HEK293 (cell line): Measurements from ENCODE around the gene DDX39A.

Experiments
- CTCF ChIP-seq: fragments of 450-650 bp; formaldehyde crosslinking; IDR thresholded peaks from 2 replicates; pipeline ENCODE4 v1.5.1; 2016; ENCODE audit warnings: missing biosample characterization, missing genetic modification characterization
- ZBTB21 ChIP-seq: fragments of 450-650 bp; formaldehyde crosslinking; IDR thresholded peaks from 2 replicates; pipeline ENCODE4 v1.5.1; 2017; ENCODE audit warnings: missing biosample characterization, missing genetic modification characterization
- ZBTB26 ChIP-seq: fragments of 450-650 bp; formaldehyde crosslinking; optimal IDR thresholded peaks from 2 replicates; pipeline ENCODE3; 2016; ENCODE audit warnings: missing biosample characterization, mild to moderate bottlenecking, missing genetic modification characterization
- ZNF175 ChIP-seq: fragments of 450-650 bp; formaldehyde crosslinking; IDR thresholded peaks from 2 replicates; pipeline ENCODE4 v1.5.1; 2016; ENCODE audit warnings: missing biosample characterization, missing genetic modification characterization
- ZNF23 ChIP-seq: fragments of 450-650 bp; formaldehyde crosslinking; IDR thresholded peaks from 2 replicates; pipeline ENCODE4 v1.5.1; 2016; ENCODE audit warnings: missing biosample characterization, missing genetic modification characterization, borderline replicate concordance
- TF ChIP-seq, protein P1 (sequence below): fragments of 450-650 bp; formaldehyde crosslinking; IDR thresholded peaks from 2 replicates; pipeline ENCODE4 v1.5.1; 2016; ENCODE audit warnings: missing biosample characterization, missing genetic modification characterization
- TF ChIP-seq, protein P2 (sequence below): fragments of 450-650 bp; formaldehyde crosslinking; IDR thresholded peaks from 2 replicates; pipeline ENCODE4 v1.5.1; 2016; ENCODE audit warnings: missing biosample characterization, missing genetic modification characterization, low read depth
- TF ChIP-seq, protein P3 (sequence below): sonication (generic); formaldehyde crosslinking; IDR thresholded peaks from 2 replicates; pipeline ENCODE4 v1.8.1; 2022; ENCODE audit warnings: mild to moderate bottlenecking, moderate library complexity, missing genetic modification reagents
- TF ChIP-seq, protein P4 (sequence below): fragments of 450-650 bp; formaldehyde crosslinking; IDR thresholded peaks from 2 replicates; pipeline ENCODE4 v1.5.1; 2017; ENCODE audit warnings: missing biosample characterization, missing genetic modification characterization

GRCh38 chr19:14377883-14378328 lies 41.2 kb downstream of the DDX39A start:
- TF ChIP-seq ZNF23 (tag by site-specific recombination) (no peak), CTCF (tag by site-specific recombination) (no peak), ZBTB21 (tag by site-specific recombination) (no peak), ZBTB26 (tag by site-specific recombination) (no peak), ZNF175 (tag by site-specific recombination) (no peak)
- TF ChIP-seq, protein P1, sequence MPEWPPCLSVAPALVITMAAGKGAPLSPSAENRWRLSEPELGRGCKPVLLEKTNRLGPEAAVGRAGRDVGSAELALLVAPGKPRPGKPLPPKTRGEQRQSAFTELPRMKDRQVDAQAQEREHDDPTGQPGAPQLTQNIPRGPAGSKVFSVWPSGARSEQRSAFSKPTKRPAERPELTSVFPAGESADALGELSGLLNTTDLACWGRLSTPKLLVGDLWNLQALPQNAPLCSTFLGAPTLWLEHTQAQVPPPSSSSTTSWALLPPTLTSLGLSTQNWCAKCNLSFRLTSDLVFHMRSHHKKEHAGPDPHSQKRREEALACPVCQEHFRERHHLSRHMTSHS (tag by site-specific recombination) = no peak
- TF ChIP-seq, protein P2, sequence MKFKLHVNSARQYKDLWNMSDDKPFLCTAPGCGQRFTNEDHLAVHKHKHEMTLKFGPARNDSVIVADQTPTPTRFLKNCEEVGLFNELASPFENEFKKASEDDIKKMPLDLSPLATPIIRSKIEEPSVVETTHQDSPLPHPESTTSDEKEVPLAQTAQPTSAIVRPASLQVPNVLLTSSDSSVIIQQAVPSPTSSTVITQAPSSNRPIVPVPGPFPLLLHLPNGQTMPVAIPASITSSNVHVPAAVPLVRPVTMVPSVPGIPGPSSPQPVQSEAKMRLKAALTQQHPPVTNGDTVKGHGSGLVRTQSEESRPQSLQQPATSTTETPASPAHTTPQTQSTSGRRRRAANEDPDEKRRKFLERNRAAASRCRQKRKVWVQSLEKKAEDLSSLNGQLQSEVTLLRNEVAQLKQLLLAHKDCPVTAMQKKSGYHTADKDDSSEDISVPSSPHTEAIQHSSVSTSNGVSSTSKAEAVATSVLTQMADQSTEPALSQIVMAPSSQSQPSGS = no peak
- TF ChIP-seq, protein P3, sequence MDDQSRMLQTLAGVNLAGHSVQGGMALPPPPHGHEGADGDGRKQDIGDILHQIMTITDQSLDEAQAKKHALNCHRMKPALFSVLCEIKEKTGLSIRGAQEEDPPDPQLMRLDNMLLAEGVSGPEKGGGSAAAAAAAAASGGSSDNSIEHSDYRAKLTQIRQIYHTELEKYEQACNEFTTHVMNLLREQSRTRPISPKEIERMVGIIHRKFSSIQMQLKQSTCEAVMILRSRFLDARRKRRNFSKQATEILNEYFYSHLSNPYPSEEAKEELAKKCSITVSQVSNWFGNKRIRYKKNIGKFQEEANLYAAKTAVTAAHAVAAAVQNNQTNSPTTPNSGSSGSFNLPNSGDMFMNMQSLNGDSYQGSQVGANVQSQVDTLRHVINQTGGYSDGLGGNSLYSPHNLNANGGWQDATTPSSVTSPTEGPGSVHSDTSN (CRISPR knock-in tag) = no peak
- TF ChIP-seq, protein P4, sequence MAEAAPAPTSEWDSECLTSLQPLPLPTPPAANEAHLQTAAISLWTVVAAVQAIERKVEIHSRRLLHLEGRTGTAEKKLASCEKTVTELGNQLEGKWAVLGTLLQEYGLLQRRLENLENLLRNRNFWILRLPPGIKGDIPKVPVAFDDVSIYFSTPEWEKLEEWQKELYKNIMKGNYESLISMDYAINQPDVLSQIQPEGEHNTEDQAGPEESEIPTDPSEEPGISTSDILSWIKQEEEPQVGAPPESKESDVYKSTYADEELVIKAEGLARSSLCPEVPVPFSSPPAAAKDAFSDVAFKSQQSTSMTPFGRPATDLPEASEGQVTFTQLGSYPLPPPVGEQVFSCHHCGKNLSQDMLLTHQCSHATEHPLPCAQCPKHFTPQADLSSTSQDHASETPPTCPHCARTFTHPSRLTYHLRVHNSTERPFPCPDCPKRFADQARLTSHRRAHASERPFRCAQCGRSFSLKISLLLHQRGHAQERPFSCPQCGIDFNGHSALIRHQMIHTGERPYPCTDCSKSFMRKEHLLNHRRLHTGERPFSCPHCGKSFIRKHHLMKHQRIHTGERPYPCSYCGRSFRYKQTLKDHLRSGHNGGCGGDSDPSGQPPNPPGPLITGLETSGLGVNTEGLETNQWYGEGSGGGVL = no peak
